GM18505 (cell line): ENCODE data around the gene STUM.

Experiments used
- ATAC-seq: cut with Tn5 transposase; IDR thresholded peaks from one replicate; pipeline ENCODE4 v1.9.1; 2021; ENCODE audit not compliant: unreplicated experiment
- POLR2A ChIP-seq: IDR thresholded peaks from 4 replicates; pipeline ENCODE4 v1.6.1; 2011; ENCODE audit warnings: borderline replicate concordance; ENCODE audit not compliant: insufficient read depth, insufficient read length; ENCODE audit errors: extremely low read depth

Gene STUM

DNA sequence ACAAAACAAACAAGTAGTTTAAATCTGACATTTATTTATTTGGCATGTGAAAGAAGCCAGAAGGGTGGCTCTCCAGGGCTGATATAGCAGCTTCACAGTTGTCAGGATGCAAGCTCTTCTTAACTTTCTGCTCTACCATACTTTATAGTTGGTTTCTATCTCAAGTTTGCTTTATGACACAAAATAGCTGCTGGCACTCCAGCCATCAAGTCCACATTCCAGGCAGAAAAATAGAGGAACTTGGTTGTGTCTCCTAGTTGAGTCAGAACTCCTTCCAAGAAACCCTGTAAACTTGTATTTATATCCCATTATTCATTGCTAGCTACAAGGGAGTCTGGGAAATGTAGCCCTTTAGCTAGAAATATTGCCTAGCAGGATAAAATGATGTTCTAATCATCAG lies 24.0 kb upstream of the STUM start:
- ATAC-seq, result no peak
- no peak for TF ChIP-seq POLR2A

DNA sequence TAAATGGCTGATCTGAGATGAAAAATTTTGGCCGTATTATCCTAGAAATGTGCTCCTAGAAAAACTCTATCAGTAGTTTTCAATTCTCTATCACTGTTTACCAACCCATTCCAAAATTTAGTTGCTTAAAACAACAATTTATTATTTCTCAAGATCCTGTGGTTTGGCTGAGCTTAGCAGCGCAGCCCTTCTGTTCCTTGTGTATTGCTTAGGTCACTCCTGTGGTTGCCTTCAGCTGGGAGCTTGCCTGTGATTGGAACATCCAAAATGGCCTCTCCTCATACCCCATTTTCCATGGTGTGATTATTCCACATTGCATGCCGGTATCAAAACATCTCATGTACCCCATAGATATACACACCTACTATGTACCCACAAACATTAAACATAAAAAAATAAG lies 22.8 kb upstream of the STUM start:
- TF ChIP-seq POLR2A, result no peak
- no peak for ATAC-seq

DNA sequence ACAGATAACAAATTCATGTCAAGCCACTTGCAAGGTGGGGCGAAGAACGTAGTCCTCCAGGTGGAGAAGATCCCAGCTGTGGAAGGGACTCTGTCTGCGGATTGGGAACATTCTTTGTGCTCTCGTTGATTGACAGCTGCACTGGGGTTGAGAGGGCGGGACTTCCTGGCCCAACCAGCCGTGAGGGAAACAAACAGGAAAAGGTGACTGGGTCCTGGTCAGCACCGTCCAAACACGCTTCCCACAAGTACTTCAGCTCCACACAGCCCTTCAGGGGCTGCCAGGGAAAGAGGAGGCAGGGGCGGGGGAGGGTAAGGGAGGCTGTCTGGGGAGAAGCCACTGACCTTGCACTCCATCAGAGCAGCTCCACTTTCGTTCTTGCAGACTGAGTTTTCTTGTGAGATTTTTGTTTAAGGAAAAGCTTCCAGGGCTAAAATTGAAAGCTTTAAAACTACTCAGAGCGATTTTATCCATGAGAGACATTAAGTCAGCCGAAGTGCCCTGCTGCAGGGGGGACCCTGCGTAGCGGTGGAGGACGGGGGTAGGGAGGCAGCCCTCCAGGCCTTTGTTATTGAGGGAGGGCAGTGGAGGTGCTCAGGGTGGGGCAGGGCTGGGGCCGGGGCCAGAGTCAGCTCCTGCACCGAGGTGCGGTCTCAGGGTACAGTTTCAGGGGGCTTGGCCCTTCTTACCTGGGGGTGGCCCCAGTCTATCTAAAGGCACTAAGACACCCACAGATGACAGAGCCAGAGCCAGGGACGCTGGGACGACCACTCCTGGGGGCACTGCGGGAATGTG lies 21.6 kb upstream of the STUM start:
- TF ChIP-seq POLR2A, result no peak
- ATAC-seq, result no peak

DNA sequence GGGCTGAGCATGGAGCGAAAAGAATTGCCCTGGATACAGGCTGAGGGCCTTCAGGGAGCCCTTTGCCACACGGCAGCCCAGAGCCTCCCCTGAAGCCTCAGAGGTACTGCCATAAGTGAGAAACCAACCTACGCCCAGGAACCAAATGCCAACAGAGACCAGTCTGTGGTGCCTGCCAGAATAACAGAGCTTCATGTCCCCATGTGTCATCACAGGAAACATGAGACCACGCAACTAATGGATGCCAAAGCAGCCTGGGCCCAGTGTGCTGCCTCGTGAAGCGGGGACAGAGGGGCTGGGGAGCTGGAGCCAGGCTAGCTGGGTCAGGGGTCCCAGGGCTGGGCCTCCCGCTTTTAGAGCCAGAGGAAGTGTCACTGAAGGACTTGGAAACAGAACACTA lies 18.7 kb upstream of the STUM start:
- no peak for TF ChIP-seq POLR2A
- no peak for ATAC-seq

DNA sequence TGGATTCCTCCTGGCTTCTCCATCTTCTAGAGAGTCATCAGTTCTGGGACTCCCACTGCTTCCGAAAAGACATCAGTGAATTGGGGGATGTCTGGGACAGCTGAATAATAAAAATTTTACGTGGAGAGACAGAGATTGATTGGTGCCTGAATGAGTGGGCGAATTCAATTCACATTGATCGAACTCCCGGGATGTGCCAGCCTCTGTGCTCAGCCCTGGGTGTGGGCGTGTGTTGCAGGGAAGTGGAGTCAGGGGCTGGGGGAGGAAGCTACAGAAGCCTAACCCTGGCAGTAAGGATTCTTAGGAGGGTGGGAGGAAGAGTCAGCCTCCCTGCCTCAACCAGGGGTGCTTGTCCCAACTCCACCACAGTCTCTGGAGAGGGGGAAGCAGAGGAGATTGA lies 18.0 kb upstream of the STUM start:
- no peak for ATAC-seq
- no peak for TF ChIP-seq POLR2A

DNA sequence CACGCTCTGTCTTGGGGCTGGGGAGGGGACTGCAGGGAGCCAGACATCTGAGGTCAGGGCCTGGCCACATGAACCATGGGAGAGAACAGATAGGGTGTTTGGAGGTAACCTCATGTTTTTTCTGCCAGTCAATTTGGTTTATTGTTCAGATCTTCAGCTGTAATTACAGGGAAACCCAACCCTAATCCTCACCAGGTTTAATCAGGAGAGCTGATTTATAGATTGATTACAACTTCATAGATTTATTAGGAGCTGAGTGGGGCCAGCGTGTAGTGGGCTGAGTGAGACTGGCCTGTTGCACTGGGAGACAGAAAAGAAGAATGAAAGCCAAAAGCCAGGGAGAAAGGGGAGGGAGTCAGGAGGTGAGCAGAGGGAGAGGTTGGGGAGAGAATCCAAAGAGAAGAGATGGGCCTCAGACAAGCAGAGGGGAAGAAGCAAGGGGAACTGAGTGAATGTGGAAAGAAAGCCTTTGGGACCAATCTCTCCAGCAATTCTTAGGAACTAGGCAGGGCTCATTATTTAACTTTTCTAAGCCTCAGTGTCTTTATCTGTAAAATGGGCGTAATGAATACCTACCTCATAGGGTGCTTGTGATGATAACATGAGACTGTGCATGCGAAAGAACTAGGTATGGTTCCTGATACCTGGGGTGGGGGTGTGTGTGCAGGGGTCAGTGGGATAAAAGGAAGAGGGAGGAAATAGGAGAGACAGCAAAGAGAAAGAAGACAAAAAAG lies 17.0 kb upstream of the STUM start:
- ATAC-seq, result no peak
- no peak for TF ChIP-seq POLR2A

DNA sequence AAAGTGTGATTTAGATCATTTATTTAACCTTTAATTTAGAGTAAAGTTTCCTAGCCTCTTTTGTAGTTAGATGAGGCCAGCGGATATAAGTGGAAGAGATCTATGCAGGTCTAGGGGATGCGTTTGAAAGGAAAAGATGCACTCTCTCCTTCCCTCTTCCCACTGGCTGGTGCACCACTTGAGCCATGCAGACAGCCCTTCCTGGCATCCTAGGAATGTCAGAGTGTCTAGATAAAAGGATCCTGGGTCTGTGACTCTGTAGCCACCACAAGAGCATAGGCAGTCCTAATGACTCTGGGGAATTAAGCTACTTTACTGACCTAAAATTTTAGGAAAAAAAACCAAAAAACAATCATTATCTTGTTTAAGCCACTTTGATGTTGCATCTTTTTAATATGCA lies 16.0 kb upstream of the STUM start:
- ATAC-seq, result no peak
- no peak for TF ChIP-seq POLR2A

DNA sequence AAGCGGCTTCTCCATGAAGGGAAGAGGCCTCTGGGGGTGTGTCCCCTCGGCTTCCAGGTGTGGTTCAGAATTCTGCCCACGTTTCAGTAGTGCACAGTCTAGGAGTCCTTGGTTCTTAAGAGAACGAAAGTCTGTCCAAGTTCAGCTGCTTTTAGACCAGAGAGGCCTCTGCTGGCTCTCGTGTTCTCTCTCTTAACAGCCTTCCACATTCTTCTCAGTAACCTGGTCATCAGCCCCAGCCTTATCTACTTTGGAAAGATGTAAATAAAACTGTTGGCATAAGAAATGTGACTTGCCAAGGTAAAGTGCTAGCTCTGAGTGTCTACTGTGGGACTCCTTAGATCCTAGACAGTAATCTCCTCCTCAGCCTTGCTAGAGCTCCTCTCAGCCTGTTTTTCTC lies 15.3 kb upstream of the STUM start:
- ATAC-seq, result no peak
- no peak for TF ChIP-seq POLR2A

DNA sequence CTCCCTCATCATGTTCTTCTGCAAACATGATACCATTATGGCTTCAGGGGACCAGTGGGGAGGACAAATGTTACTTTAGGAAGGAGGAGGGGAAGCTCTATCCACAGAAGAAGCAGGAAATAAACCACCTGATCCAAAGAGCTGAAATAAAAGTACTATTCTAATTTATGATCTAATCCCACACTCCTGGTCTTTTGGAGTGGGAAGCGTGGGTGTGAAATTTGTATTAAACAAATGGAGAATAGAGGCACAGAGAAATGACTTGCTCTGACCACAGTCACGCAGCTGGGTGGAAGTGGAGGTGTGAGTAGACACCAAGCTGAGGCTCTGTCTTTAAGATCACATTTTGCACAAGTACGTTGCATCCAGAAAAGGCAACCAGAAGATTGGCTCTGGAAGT lies 14.5 kb upstream of the STUM start:
- TF ChIP-seq POLR2A, result no peak
- no peak for ATAC-seq

DNA sequence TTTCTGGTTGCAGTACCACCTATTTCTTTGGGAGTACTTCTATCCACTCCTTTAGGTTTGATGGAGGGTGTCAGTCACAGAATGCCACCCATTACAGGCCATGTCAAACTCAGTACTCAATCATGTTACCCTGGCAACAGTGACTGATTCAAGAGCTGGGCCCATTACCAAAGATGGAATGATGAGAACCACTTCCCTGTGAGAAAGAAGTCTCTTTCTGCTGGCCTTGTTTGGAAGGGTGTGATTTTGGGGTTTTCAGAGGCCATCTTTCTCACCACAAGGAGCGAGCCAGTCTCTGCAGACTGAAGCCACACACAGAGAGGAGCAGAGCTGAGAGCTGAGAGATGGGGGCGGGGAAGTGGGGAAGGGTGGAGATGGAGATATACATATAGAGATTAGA lies 13.9 kb upstream of the STUM start:
- ATAC-seq, result no peak
- TF ChIP-seq POLR2A, result no peak

DNA sequence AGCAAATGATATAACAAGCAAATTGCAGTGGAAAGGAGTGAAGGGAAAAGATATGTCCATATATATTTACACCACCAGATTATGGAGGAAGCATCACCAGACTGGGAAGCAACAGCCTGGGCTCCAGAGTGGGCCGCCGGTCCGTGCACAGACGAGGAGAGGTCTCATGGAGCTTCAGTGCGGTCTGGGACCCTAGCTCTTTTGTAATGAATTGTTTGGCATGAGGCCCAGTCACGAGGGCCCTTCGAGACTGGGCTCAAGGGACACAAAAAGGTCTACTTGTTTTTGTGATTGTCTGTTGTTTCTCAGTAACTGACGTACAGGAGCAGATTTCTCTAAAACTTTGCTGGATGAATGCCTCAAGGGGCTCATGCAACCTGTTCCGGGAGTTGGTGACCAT lies 12.9 kb upstream of the STUM start:
- no peak for ATAC-seq
- no peak for TF ChIP-seq POLR2A

DNA sequence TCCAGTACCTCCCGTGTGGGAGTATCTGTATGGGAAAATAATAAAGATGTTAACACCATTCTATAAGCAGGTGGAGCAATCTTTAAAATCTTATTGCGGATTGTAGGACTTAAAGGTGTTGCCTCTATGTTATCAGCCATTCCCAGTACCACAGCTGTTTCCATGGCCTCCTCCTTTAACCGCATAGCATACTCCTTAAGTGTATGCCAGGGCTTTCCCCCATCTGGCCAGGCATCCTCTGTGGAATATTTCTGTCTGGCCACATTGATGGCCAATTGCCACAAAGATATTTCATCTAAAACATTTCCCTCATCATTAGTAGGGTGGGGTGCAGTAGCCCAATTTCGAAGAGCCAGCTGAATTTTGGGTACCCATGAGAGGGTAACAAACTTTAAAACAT lies 7.3 kb upstream of the STUM start:
- no peak for ATAC-seq
- no peak for TF ChIP-seq POLR2A

DNA sequence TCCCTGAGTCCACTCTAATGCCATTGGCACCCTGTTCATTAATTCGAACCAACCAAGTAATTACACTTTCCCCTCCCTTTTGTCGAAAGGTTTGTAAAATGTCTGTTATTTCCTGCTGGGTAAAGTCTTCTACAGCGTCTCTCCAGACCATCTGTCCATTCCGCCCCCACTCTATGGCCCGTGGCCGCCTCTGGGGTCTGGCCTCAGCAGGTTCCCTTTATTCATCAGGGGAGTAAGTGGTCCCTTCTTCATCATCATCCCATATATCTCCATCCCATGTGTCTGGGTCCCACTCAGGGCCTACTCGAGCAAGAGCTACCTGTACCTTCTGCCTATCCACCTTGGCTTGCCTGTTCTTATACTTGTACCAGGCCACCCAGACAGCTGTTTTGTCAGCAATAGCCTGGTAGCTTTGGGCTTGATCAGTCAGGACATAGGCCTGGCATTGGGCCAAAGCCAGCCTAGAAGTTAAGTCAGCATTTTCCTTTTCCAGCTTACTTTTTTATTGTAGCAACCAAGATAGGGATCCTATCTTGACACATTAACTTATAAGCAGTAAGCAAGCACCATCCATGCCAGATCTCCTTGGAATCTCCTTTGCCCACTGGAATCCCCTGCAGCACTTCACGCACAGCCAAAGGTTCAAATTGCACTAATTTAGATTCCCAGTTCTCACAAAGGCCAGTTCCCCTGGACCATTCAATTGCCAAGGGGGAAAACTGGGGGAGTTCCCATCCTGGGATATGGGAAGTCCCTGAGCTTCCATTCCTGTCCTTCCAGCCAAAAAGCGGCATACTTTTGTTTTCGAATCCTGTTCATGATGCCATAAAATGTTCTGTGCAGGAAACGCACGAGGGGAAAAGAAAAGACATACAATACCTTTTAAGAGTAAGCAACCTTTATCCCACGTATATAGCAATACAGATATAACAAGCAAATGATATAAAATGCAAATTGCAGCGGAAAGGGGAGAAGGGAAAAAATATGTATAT lies 6.6 kb upstream of the STUM start:
- no peak for ATAC-seq
- no peak for TF ChIP-seq POLR2A
